Body of pancreas (tissue), 4 donors: Measurements from ENCODE around the gene KRTDAP. TPM values are rescaled to one million over a fixed set of nuclear protein-coding genes. Genes with fewer than 3 reads are reported as not detected.
"Not testable (repeated sequence)": the region's sequence is repeated elsewhere in the genome, so short reads cannot be mapped to it uniquely, and the experiment has no call there.

Experiments
- ATAC-seq: fragments of 150-250 bp; one replicate; pipeline ENCODE4 v1.9.1; 2016
- DNase-seq, 4 donors: peaks; one replicate each; pipeline ENCODE4 v3.0.0-alpha.2; 2019
- H3K27ac ChIP-seq, 4 donors: fragments of 200-600 bp; sonication (generic); 1 replicate in 3 of 4; 2 replicates in 1 of 4; pipeline versions ENCODE4 v1.5.1 to v1.6.1; 2016 to 2019; ENCODE audit warnings: mild to moderate bottlenecking in 1 of 4, mixed read lengths in 1 of 4, moderate library complexity in 1 of 4
- H3K27me3 ChIP-seq, 2 donors: fragments of 200-600 bp; sonication (generic); one replicate each; pipeline ENCODE4 v1.6.0; 2016; ENCODE audit warnings: mild to moderate bottlenecking in 1 of 2
- H3K36me3 ChIP-seq, 2 donors: fragments of 200-600 bp; sonication (generic); replicated peaks in 1 of 2; 2 replicates each; pipeline ENCODE4 v1.5.1; 2016; ENCODE audit warnings: low read depth in 2 of 2; ENCODE audit not compliant: insufficient read depth in 1 of 2
- H3K4me1 ChIP-seq: fragments of 200-600 bp; sonication (generic); one replicate; pipeline ENCODE4 v1.6.0; 2016
- H3K4me3 ChIP-seq, 2 donors: fragments of 200-600 bp; sonication (generic); 1 replicate in 1 of 2; 2 replicates in 1 of 2; pipeline ENCODE4 v1.5.1; 2016 to 2019
- H3K9me3 ChIP-seq, 3 donors: fragments of 200-600 bp; sonication (generic); 1 replicate in 2 of 3; 2 replicates in 1 of 3; pipeline ENCODE4 v1.5.1; 2016
- CTCF ChIP-seq, 7 experiments: fragments of 450-650 bp in 4 of 7; fragments of 200-600 bp in 3 of 7; sonication (generic) in 3 of 7; IDR thresholded peaks; one replicate each; pipeline ENCODE4 v1.5.1; 2016 to 2019; ENCODE audit warnings: antibody characterized with exemption in 7 of 7
- POLR2A ChIP-seq, 3 donors: fragments of 450-650 bp; IDR thresholded peaks; one replicate each; pipeline ENCODE4 v1.6.1; 2016; ENCODE audit warnings: antibody characterized with exemption in 3 of 3, mild to moderate bottlenecking in 2 of 3
- WGBS, 2 donors: methylation state at CpG; one replicate each; pipeline ENCODE4 v1.1.5; 2017; 5-methylcytosine and 5-hydroxymethylcytosine counted together
- intact Hi-C: fragments of 100-400 bp; cut with DNase I; formaldehyde crosslinking; loops from one replicate; pipeline ENCODE4 v1.15.1; 2023
- total RNA-seq, 2 donors: library from RNA; depleted of rRNA; stranded (reverse); fragments of >200 nt; gene quantifications; one replicate each; pipeline ENCODE4 v1.1.0, GENCODE V29; 2016

KRTDAP gene
- total RNA-seq, 2 donors from 2014 or later: not detected

- no peak overlapping the region for H3K4me3 ChIP-seq
- H3K9me3 ChIP-seq: no peaks in the 10 kb centered on the region
- no peak overlapping the region for H3K27ac ChIP-seq
- WGBS, 2 donors: 92 to 96% methylated on average over 12 to 14 of the region's 14 CpGs
- H3K27me3 ChIP-seq: no peaks in the 10 kb centered on the region
- no peak for DNase-seq
- TF ChIP-seq CTCF (IDR thresholded peaks at IDR 0.05): no peak
- TF ChIP-seq POLR2A (IDR thresholded peaks at IDR 0.05): no peak
- intact Hi-C loops: loop anchor here (5.0 kb wide), 2 partner anchors 57 to 127 kb away; partner anchors contain the start of gene FFAR1
- ATAC-seq: no peak
- H3K36me3 ChIP-seq: no peaks in the 10 kb centered on the region
- H3K4me1 ChIP-seq: no peaks in the 10 kb centered on the region
Observed at GRCh38 chr19:35474104-35474503, 16.2 kb downstream of the KRTDAP start.

GRCh38 chr19:35471946-35472345 is 18.3 kb downstream of the KRTDAP start:
- no peaks in the 10 kb centered on the region for H3K9me3 ChIP-seq
- intact Hi-C loops: loop anchor here (5.0 kb wide), 2 partner anchors 55 to 125 kb away; partner anchors contain the start of gene FFAR1
- DNase-seq (no peak), ATAC-seq (no peak)
- H3K4me3 ChIP-seq: no peak overlapping the region
- no peaks in the 10 kb centered on the region for H3K27me3 ChIP-seq
- TF ChIP-seq CTCF (IDR thresholded peaks at IDR 0.05): no peak
- TF ChIP-seq POLR2A (IDR thresholded peaks at IDR 0.05): no peak
- H3K36me3 ChIP-seq: no peaks in the 10 kb centered on the region
- H3K4me1 ChIP-seq: no peaks in the 10 kb centered on the region
- WGBS, 2 donors: 89 to 90% methylated on average over 8 of the region's 8 CpGs
- no peak overlapping the region for H3K27ac ChIP-seq

GRCh38 chr19:35471075-35471474 is 19.2 kb downstream of the KRTDAP start:
- not testable (repeated sequence) for H3K36me3 ChIP-seq, H3K4me1 ChIP-seq, DNase-seq, ATAC-seq, H3K9me3 ChIP-seq, H3K27me3 ChIP-seq, H3K27ac ChIP-seq, H3K4me3 ChIP-seq
- intact Hi-C loops: loop anchor here (5.0 kb wide), 2 partner anchors 54 to 124 kb away; partner anchors contain the start of gene FFAR1
- WGBS, 2 donors: 92 to 95% methylated on average over 4 of the region's 4 CpGs

GRCh38 chr19:35470128-35470527 is 20.1 kb downstream of the KRTDAP start:
- WGBS, 2 donors: 75 to 78% methylated on average over 7 of the region's 7 CpGs
- Histone ChIP-seq H3K4me1 (no peaks in the 10 kb centered on the region), H3K9me3 (no peaks in the 10 kb centered on the region), H3K4me3 (no peak overlapping the region), H3K36me3 (no peaks in the 10 kb centered on the region), H3K27ac (no peak overlapping the region), H3K27me3 (no peaks in the 10 kb centered on the region)
- DNase-seq (no peak), ATAC-seq (no peak)
- intact Hi-C loops: loop anchor here (5.0 kb wide), 2 partner anchors 53 to 123 kb away; partner anchors contain the start of gene FFAR1
- TF ChIP-seq CTCF (IDR thresholded peaks at IDR 0.05) (no peak), POLR2A (IDR thresholded peaks at IDR 0.05) (no peak)

- ATAC-seq (peak; percentile 95), DNase-seq (peak; percentile 72 to 77 (median 76))
- Histone ChIP-seq H3K4me1 (no peaks in the 10 kb centered on the region), H3K4me3 (no peak overlapping the region), H3K36me3 (no peaks in the 10 kb centered on the region), H3K27me3 (no peaks in the 10 kb centered on the region), H3K9me3 (no peaks in the 10 kb centered on the region), H3K27ac (no peak overlapping the region)
- 6 to 7% methylated on average over 2 of the region's 2 CpGs for WGBS, 2 donors
- intact Hi-C loops: no loop called here
- TF ChIP-seq CTCF (IDR thresholded peaks at IDR 0.05) (peak; percentile 59 to 92 (median 86)), POLR2A (IDR thresholded peaks at IDR 0.05) (no peak)
Observed at GRCh38 chr19:35468637-35469036, 21.6 kb downstream of the KRTDAP start.
